ENCODE results near the gene MRPL45.
"Not testable (repeated sequence)": the region's sequence is repeated elsewhere in the genome, so short reads cannot be mapped to it uniquely, and the experiment has no call there.

Gene MRPL45

GRCh38 chr17:38285994-38286393, 11.0 kb upstream of the MRPL45 start:
- not testable (repeated sequence) for H3K27ac ChIP-seq (ENCODE audit: low read length); H3K79me2 ChIP-seq (ENCODE audit: low read length); H3K27me3 ChIP-seq (ENCODE audit: low read depth, low read length); H3K9me3 ChIP-seq (ENCODE audit: insufficient read depth, low read length); H3K4me3 ChIP-seq (ENCODE audit: low read length); H3K9ac ChIP-seq (ENCODE audit: low read length); H4K20me1 ChIP-seq (ENCODE audit: insufficient read depth, low read length); H2AFZ ChIP-seq (ENCODE audit: low read depth, low read length); H3K4me2 ChIP-seq (ENCODE audit: low read length); H3K4me1 ChIP-seq (ENCODE audit: low read length); H3K36me3 ChIP-seq (replicated peaks; ENCODE audit: low read depth, low read length)

- Histone ChIP-seq H3K4me2 (ENCODE audit: low read length) (peak overlapping the region; percentile 60), H3K4me3 (ENCODE audit: low read length) (peak overlapping the region; percentile 56), H2AFZ (ENCODE audit: low read depth, low read length) (peak overlapping the region; percentile 74; the same call in 1 of the 2 replicates)
- H3K27me3 ChIP-seq (ENCODE audit: low read depth, low read length); H3K79me2 ChIP-seq (ENCODE audit: low read length); H3K27ac ChIP-seq (ENCODE audit: low read length); H3K4me1 ChIP-seq (ENCODE audit: low read length); H4K20me1 ChIP-seq (ENCODE audit: insufficient read depth, low read length); H3K36me3 ChIP-seq (replicated peaks; ENCODE audit: low read depth, low read length); H3K9me3 ChIP-seq (ENCODE audit: insufficient read depth, low read length); H3K9ac ChIP-seq (ENCODE audit: low read length): not testable (repeated sequence)
Observed at GRCh38 chr17:38286501-38287091, 10.4 kb upstream of the MRPL45 start.

GRCh38 chr17:38288217-38288827, 8.6 kb upstream of the MRPL45 start:
- Histone ChIP-seq H3K4me3 (ENCODE audit: low read length) (peak overlapping the region; percentile 56), H3K4me2 (ENCODE audit: low read length) (peak overlapping the region; percentile 60; the same call in 1 of the 2 replicates)
- not testable (repeated sequence) for H3K36me3 ChIP-seq (replicated peaks; ENCODE audit: low read depth, low read length)

GRCh38 chr17:38289760-38290159, 7.2 kb upstream of the MRPL45 start:
- H3K27ac ChIP-seq (ENCODE audit: low read length); H3K79me2 ChIP-seq (ENCODE audit: low read length); H3K9ac ChIP-seq (ENCODE audit: low read length): not testable (repeated sequence)

More at GRCh38 chr17:38288217-38288827, 8.6 kb upstream of the MRPL45 start:
- peak overlapping the region; percentile 32 for H3K9ac ChIP-seq (ENCODE audit: low read length)
- not testable (repeated sequence) for H3K4me1 ChIP-seq (ENCODE audit: low read length); H4K20me1 ChIP-seq (ENCODE audit: insufficient read depth, low read length); H3K9me3 ChIP-seq (ENCODE audit: insufficient read depth, low read length); H3K79me2 ChIP-seq (ENCODE audit: low read length); H3K27me3 ChIP-seq (ENCODE audit: low read depth, low read length); H2AFZ ChIP-seq (ENCODE audit: low read depth, low read length); H3K27ac ChIP-seq (ENCODE audit: low read length)

GRCh38 chr17:38295602-38296365, 1.2 kb upstream of the MRPL45 start:
- H4K20me1 ChIP-seq (ENCODE audit: insufficient read depth, low read length); H3K4me1 ChIP-seq (ENCODE audit: low read length); H3K27ac ChIP-seq (ENCODE audit: low read length); H3K9me3 ChIP-seq (ENCODE audit: insufficient read depth, low read length); H3K79me2 ChIP-seq (ENCODE audit: low read length); H3K36me3 ChIP-seq (replicated peaks; ENCODE audit: low read depth, low read length); H3K27me3 ChIP-seq (ENCODE audit: low read depth, low read length): not testable (repeated sequence)
- Histone ChIP-seq H3K4me3 (ENCODE audit: low read length) (peak overlapping the region; percentile 82), H3K9ac (ENCODE audit: low read length) (peak overlapping the region; percentile 67), H3K4me2 (ENCODE audit: low read length) (peak overlapping the region; percentile 89), H2AFZ (ENCODE audit: low read depth, low read length) (peak overlapping the region; percentile 86)

More at GRCh38 chr17:38289760-38290159, 7.2 kb upstream of the MRPL45 start:
- H3K27me3 ChIP-seq (ENCODE audit: low read depth, low read length); H2AFZ ChIP-seq (ENCODE audit: low read depth, low read length); H3K4me1 ChIP-seq (ENCODE audit: low read length); H3K4me2 ChIP-seq (ENCODE audit: low read length); H3K4me3 ChIP-seq (ENCODE audit: low read length); H3K36me3 ChIP-seq (replicated peaks; ENCODE audit: low read depth, low read length); H3K9me3 ChIP-seq (ENCODE audit: insufficient read depth, low read length); H4K20me1 ChIP-seq (ENCODE audit: insufficient read depth, low read length): not testable (repeated sequence)

- Histone ChIP-seq H4K20me1 (ENCODE audit: insufficient read depth, low read length) (no peaks in the 10 kb centered on the region), H3K9me3 (ENCODE audit: insufficient read depth, low read length) (no peaks in the 10 kb centered on the region), H3K4me3 (ENCODE audit: low read length) (no peak overlapping the region), H3K36me3 (replicated peaks; ENCODE audit: low read depth, low read length) (peaks cover 10% of the 10 kb centered on the region), H3K27me3 (ENCODE audit: low read depth, low read length) (no peaks in the 10 kb centered on the region), H3K4me2 (ENCODE audit: low read length) (no peak overlapping the region), H3K79me2 (ENCODE audit: low read length) (no peaks in the 10 kb centered on the region), H3K4me1 (ENCODE audit: low read length) (no peaks in the 10 kb centered on the region), H3K9ac (ENCODE audit: low read length) (no peak overlapping the region), H2AFZ (ENCODE audit: low read depth, low read length) (no peak overlapping the region), H3K27ac (ENCODE audit: low read length) (no peak overlapping the region)
- TF ChIP-seq CTCF (IDR thresholded peaks at IDR 0.05; ENCODE audit: low read depth, low read length), result no peak
- no peak for TF ChIP-seq EZH2phosphoT487 (IDR thresholded peaks at IDR 0.05; ENCODE audit: low read depth)
Observed at GRCh38 chr17:38315497-38315896, 18.5 kb downstream of the MRPL45 start.

All from OCI-LY3 (cell line).